ENCODE results near the gene HTRA3.

DNA sequence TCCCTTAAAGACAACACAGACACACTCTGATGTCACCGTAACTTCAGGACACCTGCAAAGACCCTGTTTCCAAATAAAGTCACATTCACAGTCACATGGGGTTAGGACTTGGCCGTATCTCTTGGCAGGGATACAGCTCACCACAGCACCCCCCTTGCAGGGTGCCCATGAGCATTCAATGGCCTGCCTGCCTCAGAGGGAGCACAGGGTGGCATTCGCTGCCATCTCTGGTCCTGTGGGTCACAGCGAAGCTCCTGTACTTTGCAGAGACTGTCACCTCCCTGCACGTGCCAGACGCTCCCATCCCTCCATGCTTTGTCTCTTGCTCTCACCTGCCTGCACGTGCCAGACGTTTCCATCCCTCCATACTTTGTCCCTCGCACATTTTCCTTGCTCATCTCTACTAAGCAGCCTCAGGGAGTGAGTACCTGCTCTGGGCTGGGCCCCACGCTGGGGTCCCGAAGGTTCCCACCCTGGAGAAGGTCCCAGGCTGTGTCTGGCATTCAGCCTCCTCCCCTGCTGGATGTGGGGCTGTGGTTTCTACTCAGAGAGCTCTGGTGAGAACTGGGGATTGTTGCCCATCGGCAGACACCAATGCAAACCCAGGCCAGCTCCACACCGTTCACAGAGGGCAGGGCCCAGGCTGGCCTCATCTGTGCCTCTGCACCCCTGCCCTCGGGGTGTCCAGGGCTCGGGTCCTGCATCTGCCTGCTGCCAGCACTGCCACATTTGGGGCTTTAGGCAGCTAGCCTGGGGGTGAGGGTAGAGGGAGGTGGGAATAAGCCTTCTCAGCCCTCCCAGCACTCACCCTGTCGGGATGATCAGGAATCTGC lies 15.8 kb downstream of the HTRA3 start:
- no peak for TF ChIP-seq CTCF (IDR thresholded peaks at IDR 0.05; ENCODE audit: poor library complexity)
- no peak for TF ChIP-seq EZH2 (IDR thresholded peaks at IDR 0.05; ENCODE audit: borderline replicate concordance)

All from hepatocyte (in vitro differentiated cells).